Measurements from ENCODE around the gene SPACA6. TPM values are rescaled to one million over a fixed set of nuclear protein-coding genes. Genes with fewer than 3 reads are reported as not detected.

Gene SPACA6
- total and polyA plus RNA-seq, 2 of the 8 experiments (the other 6 are each of a cell fraction or from before 2014, with no cell fraction given): 7.1 to 7.5 TPM

GRCh38 chr19:51664131-51664530, 29.0 kb upstream of the SPACA6 start:
- WGBS, 2 experiments (ENCODE audit: extremely low coverage in 1 of 2, insufficient coverage in 1 of 2, insufficient read length in 1 of 2, insufficient replicate concordance in 2 of 2, low coverage in 1 of 2, low lambda C conversion rate in 2 of 2, missing lambda C conversion rate in 1 of 2): 13% methylated on average over 1 of the region's 1 CpG; no CpG with 5 or more reads in 1 of the 2 experiments
- CTCF ChIA-PET (ENCODE audit: partially characterized antibody): interaction anchor here (0.6 kb wide), 1 partner anchor 77 kb away, joined by 3 read pairs; no protein-coding TSS in a partner anchor
- H4K5ac ChIP-seq (ENCODE audit: insufficient read length, low read depth, low read length): no peak overlapping the region
- TF ChIP-seq E2F6 (IDR thresholded peaks at IDR 0.05): no peak
- TF ChIP-seq CTBP2 (IDR thresholded peaks at IDR 0.05; ENCODE audit: borderline replicate concordance, insufficient read depth, insufficient read length, low read length): no peak
- no peak for TF ChIP-seq SUZ12 (IDR thresholded peaks at IDR 0.05; ENCODE audit: low read length)
- TF ChIP-seq RFX5 (IDR thresholded peaks at IDR 0.05; ENCODE audit: borderline replicate concordance, low read depth, low read length): no peak
- no peak for TF ChIP-seq BRCA1 (IDR thresholded peaks at IDR 0.05; ENCODE audit: low read depth, low read length)
- no peak for TF ChIP-seq YY1 (IDR thresholded peaks at IDR 0.05; ENCODE audit: low read depth, low read length)
- no peak for TF ChIP-seq CHD1 (IDR thresholded peaks at IDR 0.05; ENCODE audit: low read depth, low read length)
- TF ChIP-seq USF2 (IDR thresholded peaks at IDR 0.05; ENCODE audit: low read length): no peak
- no peak for TF ChIP-seq GABPA (IDR thresholded peaks at IDR 0.05; ENCODE audit: borderline replicate concordance, insufficient read depth, low read length)
- TF ChIP-seq MAX (IDR thresholded peaks at IDR 0.05): no peak

More at GRCh38 chr19:51664131-51664530, 29.0 kb upstream of the SPACA6 start:
- no peak overlapping the region for H4K91ac ChIP-seq (replicated peaks; ENCODE audit: insufficient read length, low read length)
- POLR2A ChIA-PET (ENCODE audit: partially characterized antibody): no interaction called here
- H3K4me3 ChIP-seq (ENCODE audit: extremely low read depth in 1 of 4, insufficient read depth in 2 of 4, low read depth in 3 of 4, low read length in 4 of 4): no peak overlapping the region
- H3K4ac ChIP-seq (replicated peaks; ENCODE audit: insufficient read length, low read depth, low read length): no peak overlapping the region
- H3K9ac ChIP-seq (replicated peaks in 1 of 4; ENCODE audit: extremely low read depth in 1 of 4, low read depth in 3 of 4, low read length in 3 of 4): no peak overlapping the region
- H2BK120ac ChIP-seq (replicated peaks; ENCODE audit: low read depth, low read length): no peak overlapping the region
- 0 out of 4 replicates have a peak, but pooled peaks cover 3 to 5% of the 10 kb centered on the region in 2 experiments for H3K9me3 ChIP-seq (ENCODE audit: insufficient read depth in 2 of 2, low read depth in 1 of 2, low read length in 1 of 2)
- no peaks in the 10 kb centered on the region for H3K4me1 ChIP-seq (replicated peaks in 1 of 4; ENCODE audit: control insufficient read depth in 3 of 4, insufficient read depth in 4 of 4, low read length in 3 of 4)
- H3K4me2 ChIP-seq (ENCODE audit: insufficient read depth in 1 of 2, low read depth in 2 of 2, low read length in 2 of 2): no peak overlapping the region
- no peak overlapping the region for H2BK12ac ChIP-seq (ENCODE audit: low read depth, low read length)
- no peak overlapping the region for H3K23ac ChIP-seq (ENCODE audit: insufficient read length)
- DNase-seq (ENCODE audit: low read depth in 1 of 2, low spot score in 2 of 2): no peak
- no peaks in the 10 kb centered on the region for H3K36me3 ChIP-seq (ENCODE audit: control insufficient read depth in 2 of 4, insufficient read depth in 4 of 4, low read length in 3 of 4)
- no peak overlapping the region for H3K56ac ChIP-seq (replicated peaks; ENCODE audit: insufficient read length, low read depth, low read length)
- H3K27me3 ChIP-seq (replicated peaks in 1 of 4; ENCODE audit: control insufficient read depth in 3 of 4, extremely low read depth in 1 of 4, insufficient read depth in 3 of 4, low read length in 3 of 4): peaks cover 0 to 2% (median 0%) of the 10 kb centered on the region in 4 experiments; a peak in 1 of 7 replicates
- H3K79me2 ChIP-seq (ENCODE audit: control insufficient read depth in 1 of 2, insufficient read depth in 2 of 2, low read length in 2 of 2): no peaks in the 10 kb centered on the region
- no peak overlapping the region for H2AFZ ChIP-seq (ENCODE audit: low read length)
- H3K14ac ChIP-seq (ENCODE audit: insufficient read length): no peak overlapping the region
- H3K79me1 ChIP-seq (ENCODE audit: low read depth, low read length): no peaks in the 10 kb centered on the region
- H2AK5ac ChIP-seq (ENCODE audit: low read depth, low read length): no peak overlapping the region
- H4K20me1 ChIP-seq (replicated peaks in 1 of 2; ENCODE audit: control insufficient read depth in 1 of 2, insufficient read depth in 2 of 2, low read length in 2 of 2): no peaks in the 10 kb centered on the region
- no peak overlapping the region for H3K27ac ChIP-seq (ENCODE audit: low read depth, low read length)
- no peak for FAIRE-seq
- no peak overlapping the region for H2BK5ac ChIP-seq (ENCODE audit: low read depth, low read length)
- H3K18ac ChIP-seq (ENCODE audit: extremely low read depth, low read length): no peak overlapping the region
- H2BK15ac ChIP-seq (ENCODE audit: low read length): no peak overlapping the region
- no peak overlapping the region for H4K8ac ChIP-seq (ENCODE audit: extremely low read depth, insufficient read depth, low read length)
- no peak overlapping the region for H2BK20ac ChIP-seq (ENCODE audit: low read length)
- H3K23me2 ChIP-seq (ENCODE audit: low read depth, low read length): no peaks in the 10 kb centered on the region; the same call in 1 of the 2 replicates
